Measurements from ENCODE around the gene ALKBH5.

ALKBH5 gene

DNA sequence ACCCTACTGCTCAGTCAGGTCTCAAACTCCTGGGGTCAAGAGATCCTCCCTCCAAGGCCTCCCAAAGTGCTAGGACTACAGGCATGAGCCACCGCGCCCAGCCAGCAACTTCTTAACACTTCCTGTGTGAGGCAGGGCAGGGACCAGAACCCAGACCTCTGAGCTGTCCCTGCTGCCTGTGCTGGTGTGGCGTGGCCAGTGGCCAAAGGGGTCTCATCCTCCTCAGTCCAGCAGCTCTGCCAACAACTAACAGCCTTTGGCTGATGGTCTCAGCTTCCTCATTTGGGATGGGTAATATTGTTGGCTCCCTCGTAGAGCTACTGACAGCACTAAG is 40.4 kb downstream of the ALKBH5 start:
- DNase-seq (ENCODE audit: low spot score): no peak

DNA sequence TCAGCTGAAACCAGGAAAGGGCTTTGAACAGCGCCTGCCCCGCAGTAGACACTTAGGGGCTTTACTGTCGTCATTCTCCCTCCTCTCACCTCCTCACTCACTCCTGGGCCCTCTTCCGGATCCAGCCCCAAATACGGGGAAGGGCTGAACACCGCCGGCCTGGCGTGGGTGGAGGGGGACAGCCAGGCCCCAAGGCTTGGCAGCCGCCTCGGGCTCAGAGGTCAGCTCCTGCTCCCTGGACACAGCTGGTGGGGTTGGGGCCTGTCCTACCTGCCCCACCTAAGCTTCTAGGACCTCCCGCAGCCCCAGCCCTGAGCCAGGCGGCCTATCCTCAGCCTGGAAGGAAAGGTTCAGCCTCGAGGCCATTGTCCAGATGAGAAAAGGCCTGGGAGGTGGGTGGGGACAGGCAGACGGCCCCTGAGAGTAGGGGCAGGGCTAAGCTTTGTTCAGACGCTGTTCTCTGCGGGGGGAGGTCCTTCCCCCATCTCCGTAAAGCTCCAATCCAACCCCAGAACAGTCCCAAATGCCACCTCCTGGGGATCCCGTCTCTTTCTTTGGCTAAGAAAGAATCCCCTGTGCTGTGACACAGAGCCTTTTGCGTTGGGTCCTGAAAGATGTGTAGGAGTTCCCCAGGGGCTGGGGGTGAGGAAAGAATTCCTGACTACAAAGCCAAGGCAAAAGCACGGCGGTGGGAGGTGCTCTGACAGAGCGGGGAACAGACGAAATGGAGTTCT is 40.9 kb downstream of the ALKBH5 start:
- no peak for DNase-seq (ENCODE audit: low spot score)

DNA sequence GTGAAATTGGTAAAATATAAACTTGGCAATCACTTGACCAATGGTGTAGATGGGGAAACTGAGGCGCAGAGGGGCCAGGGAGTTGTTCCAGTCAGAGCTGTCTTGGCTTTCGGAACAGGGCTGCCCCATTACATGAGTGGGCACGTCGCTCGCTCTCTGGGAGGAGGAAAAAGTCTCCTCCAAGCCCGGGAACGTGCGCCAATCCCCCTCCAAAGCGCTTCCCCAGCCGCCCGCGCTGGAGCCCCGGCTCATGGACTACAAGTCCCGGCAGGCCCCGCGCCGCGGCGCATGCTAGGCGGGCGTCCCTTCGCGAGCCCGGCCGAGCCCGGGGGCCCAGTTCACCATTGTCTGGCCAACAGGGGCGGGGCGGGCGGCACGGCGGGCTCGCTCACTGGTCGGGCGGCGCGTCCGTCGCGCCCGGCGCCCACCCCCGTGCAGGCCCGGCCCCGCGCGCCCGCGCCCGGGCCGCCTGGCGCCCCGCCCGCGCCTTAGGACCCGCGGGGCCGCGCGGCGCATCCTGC is 41.6 kb downstream of the ALKBH5 start, which contains the start of gene LLGL1:
TSS of gene LLGL1 (plus strand) at position 515 of the 521 bp plus-strand sequence. CDS start 48 bp downstream, outside the sequence.
- DNase-seq (ENCODE audit: low spot score): peak; percentile 87

DNA sequence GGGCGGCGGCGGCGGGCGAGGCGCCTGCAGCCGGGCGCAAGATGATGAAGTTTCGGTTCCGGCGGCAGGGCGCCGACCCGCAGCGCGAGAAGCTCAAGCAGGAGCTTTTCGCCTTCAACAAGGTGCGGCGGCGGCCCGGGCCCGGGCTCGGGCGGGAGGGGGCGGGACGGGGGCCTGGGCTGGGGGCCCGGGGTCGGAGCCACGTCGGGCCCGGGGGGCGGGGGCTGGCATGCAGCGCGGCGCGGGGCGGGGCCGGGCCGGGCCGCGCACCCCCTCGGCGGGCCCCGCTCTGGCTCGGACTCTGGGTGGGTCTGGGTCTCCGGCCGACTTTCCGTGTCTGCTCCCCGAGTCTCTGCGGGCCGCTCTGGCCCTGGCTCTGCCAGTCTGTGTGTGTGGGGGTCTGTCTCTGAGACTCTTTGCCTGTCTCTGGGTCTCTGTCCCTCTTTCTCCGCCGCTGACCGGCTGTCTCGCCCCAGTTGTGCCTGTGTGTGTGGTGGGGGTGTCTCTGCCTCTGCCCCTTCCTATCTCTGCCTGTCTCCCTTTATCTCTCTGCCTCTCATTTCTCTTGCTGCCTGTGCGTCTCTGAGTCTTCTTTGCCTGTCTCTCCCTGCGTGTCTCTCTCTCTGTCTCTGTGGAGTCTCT is 42.1 kb downstream of the ALKBH5 start:
- DNase-seq (ENCODE audit: low spot score): no peak

DNA sequence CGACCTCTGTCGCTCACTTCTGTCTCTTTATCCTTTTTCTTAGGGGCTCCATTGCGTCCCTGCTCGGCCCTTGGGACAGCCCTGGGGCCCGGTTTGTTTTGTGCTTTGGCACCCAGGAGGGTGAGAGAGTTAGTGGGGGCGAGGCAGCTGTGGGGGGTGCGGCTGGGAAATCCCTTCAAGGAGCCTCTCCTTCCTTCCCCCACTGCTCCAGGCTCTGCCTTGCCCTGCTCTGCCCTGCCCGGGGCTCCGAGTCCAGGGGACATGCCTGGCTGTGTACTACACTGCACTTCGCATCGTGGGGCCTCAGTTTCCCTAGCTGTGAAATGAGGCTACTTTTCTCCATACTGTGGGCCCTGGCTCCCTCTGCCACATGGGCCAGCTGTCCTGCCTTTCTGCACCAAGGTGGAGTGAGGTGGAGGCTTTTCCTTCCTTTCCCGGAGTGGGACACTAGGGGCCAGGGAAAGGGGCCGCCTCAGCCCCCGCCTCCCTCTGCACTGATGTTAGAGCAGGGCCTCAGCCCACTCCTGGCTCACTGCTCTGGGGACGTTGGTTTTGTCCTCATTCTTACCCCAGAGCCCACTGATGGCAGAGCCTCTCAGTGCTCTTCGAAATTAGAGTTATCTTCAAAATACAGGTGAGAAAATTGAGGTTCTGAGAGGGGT is 42.8 kb downstream of the ALKBH5 start:
- no peak for DNase-seq (ENCODE audit: low spot score)

DNA sequence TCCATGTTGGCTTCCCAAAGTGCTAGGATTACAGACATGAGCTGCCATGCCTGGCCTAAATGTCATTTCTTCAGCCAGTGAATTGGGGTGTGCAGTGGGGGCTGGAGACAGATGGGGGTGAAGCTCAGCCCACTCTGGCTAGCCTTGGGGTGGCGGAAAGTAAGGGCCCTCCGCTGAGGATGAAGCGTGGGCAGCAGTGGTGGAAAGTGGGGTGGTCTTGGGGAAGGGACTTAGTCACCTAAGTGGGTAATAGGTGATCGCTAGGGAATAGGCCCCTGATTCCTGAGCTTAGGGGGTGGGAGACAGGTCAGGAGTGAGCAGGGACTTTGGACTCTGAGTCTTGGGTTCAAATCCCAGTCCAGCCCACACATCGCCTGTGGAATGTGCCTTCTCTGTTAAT is 44.0 kb downstream of the ALKBH5 start:
- DNase-seq (ENCODE audit: low spot score): no peak

DNA sequence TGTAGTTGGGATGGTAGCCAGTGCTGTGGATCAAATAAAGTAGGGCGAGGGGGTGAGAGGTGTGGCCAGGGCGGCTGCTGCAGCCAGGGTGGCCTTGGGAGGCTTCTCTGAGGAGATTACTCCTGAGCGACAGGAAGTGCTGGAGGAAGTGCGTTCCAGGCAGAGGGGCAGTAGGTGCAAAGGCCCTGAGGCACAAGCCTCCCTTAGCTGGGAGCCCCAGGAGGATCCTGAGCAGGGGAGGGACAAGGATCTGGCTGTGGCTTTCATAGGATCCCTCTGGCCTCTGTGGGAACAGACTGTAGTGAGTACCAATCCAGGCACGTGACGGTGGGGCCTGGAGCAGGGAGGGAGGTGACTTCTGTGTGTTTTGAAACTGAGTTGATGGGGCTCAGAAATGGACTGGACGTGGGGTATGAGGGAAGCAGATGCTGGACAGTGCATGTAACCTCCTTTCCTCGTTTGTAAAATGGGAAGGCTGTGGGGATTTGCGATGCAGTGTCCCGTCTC is 44.6 kb downstream of the ALKBH5 start:
- no peak for DNase-seq (ENCODE audit: low spot score)

DNA sequence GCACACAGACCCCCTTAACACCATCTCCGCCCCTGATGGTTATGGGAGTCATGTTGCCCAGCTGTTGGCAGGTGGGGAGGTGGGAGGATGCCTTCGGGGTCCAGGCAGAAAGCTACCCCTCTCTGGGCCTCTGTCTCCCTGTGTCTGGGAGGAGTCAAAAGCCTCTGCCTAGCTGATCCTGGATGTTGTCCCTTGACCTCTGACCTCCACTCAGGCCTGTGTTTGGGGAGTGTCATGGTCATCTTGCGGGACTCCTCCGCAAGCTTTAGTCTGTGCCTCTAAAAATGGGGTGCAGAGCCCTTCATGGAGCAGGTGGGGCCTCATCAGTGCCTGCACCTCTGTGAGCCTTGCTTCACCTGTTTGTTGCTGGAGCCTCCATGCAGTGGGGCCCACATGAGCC is 45.6 kb downstream of the ALKBH5 start:
- no peak for DNase-seq (ENCODE audit: low spot score)

DNA sequence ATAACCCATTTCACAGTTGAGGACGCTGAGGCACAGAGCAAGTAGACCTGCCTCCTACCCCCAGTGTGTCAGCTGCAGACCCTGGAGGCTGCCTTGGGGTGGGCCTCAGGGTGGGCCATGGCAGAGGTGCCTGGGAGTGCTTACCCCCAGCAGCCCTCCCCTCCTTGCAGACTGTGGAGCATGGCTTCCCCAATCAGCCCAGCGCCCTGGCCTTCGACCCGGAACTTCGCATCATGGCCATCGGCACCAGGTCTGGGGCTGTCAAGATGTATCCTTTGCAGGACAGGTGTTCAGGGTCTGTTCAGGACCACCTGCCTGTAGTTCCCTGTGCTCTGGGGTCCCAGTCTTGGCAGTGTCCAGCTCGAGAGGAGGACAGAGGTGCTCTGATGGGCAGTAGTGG is 46.1 kb downstream of the ALKBH5 start:
- no peak for DNase-seq (ENCODE audit: low spot score)

DNA sequence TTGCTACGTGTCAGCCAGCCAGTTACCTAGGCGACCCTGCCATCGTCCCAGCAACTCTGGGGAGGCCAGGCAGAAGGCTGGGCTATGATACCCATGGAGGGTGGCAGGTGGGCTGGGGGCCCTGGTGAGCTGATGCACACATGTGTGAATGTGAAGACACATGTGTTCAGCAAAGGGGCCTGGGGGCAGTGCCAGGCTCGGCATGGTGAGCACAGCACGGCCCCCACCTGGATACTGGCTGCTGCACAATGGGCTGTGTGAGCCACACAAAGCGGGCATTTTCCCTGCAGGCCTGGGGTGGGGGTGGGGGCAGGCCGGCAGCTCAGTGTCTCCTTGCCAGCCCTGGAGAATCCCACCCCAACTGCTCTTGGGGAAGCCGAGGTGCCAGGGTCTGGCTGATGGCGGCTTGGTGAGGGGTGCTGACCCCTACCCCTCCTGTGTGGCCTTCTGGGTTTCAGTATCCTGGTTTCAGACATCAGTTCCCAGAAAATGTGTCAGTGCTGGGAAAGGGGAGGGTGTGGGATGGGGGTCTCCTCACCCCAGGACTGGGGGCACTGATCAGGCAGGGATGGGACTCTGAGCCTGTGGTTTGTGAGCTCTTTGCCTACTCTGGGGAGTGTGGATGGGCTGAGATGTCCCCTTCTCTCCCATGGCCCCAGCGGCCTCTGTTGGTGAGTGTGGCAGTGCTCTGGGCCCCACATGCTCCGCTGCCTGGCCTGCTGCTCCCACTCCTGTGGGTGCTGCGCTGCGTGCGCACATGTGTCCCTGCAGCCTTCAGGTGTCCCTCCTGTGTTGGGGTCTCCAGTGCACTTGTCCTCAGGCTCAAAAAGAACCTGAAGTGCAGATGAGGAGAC is 46.9 kb downstream of the ALKBH5 start:
- DNase-seq (ENCODE audit: low spot score): no peak

DNA sequence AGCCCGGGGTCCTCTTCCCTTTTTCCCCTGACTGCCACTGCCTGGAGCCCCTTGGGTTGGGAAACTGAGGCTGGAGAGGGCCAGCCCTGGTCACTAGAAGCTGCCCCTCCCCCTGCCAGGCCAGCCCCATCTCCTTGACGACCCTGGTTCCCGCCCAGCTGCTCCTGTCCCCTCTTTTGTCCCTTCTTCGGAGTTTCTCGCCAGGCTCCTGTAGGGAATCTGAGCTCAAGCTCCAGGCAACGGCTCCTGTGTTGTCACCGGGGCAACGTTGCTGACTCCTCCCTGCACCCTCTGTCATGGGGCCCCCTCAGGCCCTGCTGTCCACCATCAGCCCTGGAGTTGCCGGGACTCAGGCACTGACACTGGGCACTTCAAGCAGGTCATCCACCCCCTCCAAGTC is 47.5 kb downstream of the ALKBH5 start:
- DNase-seq (ENCODE audit: low spot score): no peak

DNA sequence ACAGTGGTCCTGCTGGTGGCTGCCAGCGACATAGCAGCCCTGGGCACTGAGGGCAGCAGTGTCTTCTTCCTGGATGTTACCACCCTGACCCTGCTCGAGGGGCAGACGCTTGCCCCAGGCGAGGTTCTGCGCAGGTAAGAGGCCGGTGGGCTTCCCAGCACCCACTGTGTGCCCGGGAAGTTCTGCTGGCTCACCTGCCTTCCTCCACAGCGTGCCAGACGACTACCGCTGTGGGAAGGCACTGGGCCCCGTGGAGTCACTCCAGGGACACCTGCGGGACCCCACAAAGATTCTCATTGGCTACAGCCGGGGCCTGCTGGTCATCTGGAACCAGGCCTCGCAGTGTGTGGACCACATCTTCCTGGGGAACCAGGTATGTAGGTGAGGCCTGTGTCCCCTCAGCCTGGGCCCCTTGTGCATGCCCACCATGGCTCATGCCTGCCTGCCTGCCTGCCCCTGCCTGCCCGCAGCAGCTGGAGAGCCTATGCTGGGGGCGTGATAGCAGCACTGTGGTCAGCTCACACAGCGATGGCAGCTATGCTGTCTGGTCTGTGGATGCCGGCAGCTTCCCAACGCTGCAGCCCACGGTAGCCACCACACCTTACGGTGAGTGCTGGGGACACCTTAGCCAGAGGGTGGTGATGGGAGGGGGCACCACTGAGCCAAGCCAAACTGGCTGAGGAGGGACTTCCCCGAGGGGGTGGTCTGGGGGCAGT is 50.3 kb downstream of the ALKBH5 start:
- DNase-seq (ENCODE audit: low spot score): no peak

DNA sequence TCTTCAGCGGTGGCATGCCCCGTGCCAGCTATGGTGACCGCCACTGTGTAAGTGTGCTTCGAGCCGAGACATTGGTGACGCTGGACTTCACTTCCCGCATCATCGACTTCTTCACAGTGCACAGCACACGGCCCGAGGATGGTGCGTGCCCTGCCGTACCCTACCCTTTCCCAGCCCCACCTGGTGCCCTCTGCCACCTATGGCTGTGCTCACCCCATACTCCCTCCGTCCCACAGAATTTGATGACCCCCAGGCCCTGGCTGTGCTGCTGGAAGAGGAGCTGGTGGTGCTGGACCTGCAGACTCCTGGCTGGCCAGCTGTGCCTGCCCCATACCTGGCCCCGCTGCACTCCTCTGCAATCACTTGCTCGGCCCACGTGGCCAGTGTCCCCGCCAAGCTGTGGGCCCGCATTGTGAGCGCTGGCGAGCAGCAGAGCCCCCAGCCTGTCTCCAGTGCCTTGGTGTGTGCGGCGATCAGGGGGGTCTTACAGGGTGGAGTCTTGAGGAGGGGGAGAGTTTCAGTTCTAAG is 51.3 kb downstream of the ALKBH5 start:
- no peak for DNase-seq (ENCODE audit: low spot score)

DNA sequence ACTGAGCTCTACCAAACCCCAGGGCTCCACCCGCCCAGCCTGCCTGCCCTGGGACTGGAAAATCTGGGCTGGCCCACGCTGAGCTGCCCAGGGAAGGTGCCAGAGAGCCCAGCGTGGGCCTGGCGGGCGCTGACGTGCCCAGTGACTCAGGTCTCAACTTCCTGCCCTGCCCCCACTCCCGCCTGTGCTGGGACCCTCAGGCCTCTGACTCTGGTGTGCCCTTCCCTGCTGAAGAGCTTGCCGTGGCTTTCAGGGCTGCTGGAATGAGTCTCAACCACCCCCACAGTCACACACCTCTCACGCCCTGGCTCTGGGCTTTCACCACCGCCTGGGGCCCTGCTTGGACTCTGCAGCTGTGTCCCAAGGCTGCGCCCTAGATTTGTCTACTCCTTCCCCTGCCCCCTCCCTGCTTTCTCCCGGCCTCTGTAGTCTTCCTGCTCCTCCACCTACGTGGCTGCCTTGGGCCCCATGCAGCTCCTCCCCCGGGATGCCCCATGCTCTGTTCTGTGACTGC is 52.2 kb downstream of the ALKBH5 start:
- no peak for DNase-seq (ENCODE audit: low spot score)

DNA sequence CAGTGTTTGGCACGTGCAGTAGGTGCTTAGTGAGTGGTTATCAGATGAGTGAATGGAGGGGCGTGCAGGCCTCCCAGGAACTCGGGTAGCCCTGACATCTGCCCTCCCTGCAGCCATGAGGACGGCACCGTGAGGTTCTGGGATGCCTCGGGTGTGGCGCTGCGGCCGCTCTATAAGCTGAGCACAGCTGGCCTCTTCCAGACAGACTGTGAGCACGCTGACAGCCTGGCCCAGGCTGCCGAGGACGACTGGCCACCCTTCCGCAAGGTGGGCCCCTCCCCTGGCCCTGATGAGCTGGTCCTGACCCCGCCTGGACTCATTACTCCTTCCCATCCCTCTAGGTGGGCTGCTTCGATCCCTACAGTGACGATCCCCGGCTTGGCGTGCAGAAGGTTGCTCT is 52.9 kb downstream of the ALKBH5 start:
- no peak for DNase-seq (ENCODE audit: low spot score)

DNA sequence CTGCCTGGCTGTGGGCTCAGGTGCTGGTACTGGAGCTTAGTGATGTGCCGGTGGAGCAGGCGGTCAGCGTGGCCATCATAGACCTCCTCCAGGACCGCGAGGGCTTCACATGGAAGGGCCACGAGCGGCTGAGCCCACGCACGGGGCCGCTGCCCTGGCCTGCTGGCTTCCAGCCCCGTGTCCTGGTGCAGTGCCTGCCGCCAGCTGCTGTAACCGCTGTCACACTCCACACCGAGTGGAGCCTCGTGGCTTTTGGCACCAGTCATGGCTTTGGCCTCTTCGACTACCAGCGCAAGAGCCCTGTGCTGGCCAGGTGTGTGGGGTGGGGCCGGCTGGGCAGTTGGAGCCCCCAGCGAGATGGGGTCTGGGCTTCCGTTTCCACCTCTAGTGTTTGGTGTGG is 53.8 kb downstream of the ALKBH5 start:
- DNase-seq (ENCODE audit: low spot score): no peak

DNA sequence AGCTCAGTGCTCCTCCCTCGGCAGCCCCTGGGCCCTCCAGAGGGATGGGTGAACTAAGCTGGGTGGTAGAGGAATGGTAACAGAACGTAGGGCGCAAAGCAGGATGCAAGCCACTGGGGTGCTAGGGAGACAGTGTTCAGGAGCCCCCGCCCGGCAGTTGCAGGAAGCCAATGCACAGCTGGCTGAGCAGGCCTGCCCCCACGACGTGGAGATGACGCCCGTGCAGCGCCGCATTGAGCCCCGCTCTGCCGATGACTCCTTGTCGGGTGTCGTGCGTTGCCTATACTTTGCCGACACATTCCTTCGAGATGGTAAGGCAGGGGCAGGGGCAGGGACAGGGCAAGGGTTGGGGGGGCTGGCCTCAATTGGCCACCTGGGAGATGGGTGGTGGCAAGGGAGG is 54.7 kb downstream of the ALKBH5 start:
- DNase-seq (ENCODE audit: low spot score): no peak

DNA sequence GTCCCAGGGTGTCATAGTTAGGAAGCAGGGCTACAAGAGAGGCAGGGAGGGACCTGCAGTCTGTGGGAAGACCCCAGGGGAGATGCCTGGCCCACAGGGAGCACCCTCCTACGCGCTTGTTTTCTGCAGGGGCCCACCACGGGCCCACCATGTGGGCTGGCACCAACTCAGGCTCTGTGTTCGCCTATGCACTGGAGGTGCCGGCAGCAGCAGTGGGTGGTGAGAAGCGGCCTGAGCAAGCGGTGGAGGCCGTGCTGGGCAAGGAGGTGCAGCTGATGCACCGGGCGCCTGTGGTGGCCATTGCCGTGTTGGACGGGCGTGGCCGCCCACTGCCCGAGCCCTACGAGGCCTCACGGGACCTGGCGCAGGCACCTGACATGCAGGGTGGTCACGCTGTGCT is 56.8 kb downstream of the ALKBH5 start:
- no peak for DNase-seq (ENCODE audit: low spot score)

DNA sequence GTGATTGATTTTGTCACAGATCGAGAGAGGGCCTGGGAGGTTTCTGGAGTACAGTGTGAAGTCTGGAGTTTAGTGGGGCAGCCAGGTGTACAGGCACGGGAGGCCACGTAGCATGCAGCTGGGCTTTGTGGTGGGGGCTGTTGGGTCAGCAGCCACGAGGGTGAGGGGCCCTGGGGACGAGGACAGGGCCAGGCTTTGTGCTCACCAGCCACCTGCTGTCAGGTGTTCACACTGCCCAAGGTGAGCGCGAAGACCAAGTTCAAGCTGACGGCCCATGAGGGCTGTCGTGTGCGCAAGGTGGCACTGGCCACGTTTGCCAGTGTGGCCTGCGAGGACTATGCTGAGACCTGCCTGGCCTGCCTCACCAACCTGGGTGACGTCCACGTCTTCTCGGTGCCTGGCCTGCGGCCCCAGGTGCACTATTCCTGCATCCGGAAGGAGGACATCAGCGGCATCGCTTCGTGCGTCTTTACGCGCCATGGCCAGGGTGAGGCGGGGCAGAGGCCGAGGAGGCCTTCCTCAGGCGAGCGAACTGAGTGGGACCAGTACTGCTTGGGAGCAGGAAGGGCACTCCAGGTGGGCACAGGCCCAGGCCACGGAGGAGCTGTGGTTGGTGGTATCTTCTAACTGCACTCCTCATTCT is 57.7 kb downstream of the ALKBH5 start:
- no peak for DNase-seq (ENCODE audit: low spot score)

DNA sequence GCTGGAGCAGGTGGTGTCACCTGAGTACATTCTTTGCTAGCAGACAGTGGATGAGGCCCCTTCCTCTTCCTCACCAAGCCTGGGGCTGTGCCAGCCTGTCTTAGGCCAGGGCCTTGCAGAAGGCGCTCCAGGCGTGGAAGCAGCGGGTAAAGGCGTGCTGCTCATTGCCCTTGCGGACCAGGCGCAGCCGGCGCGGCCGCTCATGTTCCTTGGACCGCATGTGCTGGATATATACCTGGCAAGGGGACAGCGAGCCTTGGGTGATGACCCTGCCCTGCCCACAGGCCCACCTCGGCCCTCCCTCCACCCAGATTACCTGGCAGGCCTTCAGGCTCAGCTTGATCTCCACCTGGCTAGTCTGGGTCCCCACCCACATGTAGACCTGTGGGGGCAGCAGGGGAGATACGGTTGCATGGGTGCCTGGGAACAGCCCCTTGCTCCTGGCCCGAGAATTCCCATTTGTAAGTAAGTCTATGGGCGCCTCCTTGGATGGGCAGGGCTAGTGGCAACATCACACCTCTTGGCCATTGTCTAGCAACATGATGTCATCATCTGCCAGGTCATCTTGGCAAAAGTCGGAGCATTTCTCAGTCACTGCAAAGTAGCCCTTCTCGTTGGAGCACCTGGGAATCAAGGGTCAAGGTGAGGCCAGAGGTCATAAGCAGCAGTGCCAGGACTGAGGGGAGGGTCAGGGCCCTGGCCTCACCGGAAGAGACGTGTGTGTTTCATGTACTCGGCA is 61.6 kb downstream of the ALKBH5 start:
- DNase-seq (ENCODE audit: low spot score): no peak

Data from NAMALWA (cell line).